GM21526 (cell line): Measurements from ENCODE around the gene XKR7.
"Not testable (repeated sequence)": the region's sequence is repeated elsewhere in the genome, so short reads cannot be mapped to it uniquely, and the experiment has no call there.

Experiments used
- ATAC-seq: cut with Tn5 transposase; IDR thresholded peaks from one replicate; pipeline ENCODE4 v1.9.1; 2021; ENCODE audit warnings: moderate library complexity; ENCODE audit not compliant: unreplicated experiment, low FRiP score

Gene XKR7

GRCh38 chr20:32009564-32009963 is 41.6 kb downstream of the XKR7 start:
- ATAC-seq, result no peak

- ATAC-seq, result no peak
Observed at GRCh38 chr20:32010101-32010500, 42.1 kb downstream of the XKR7 start, which contains the start of gene CCM2L. CCM2L (plus strand) TSS chr20:32010438; CDS start chr20:32010455, 17 bp downstream.

GRCh38 chr20:32010666-32011065 is 42.7 kb downstream of the XKR7 start:
- no peak for ATAC-seq

- no peak for ATAC-seq
Observed at GRCh38 chr20:32012159-32012688, 44.3 kb downstream of the XKR7 start.

- no peak for ATAC-seq
Observed at GRCh38 chr20:32013326-32013725, 45.4 kb downstream of the XKR7 start.

GRCh38 chr20:32017711-32018251 is 49.8 kb downstream of the XKR7 start:
- no peak for ATAC-seq

- ATAC-seq, result no peak
Observed at GRCh38 chr20:32018269-32019155, 50.6 kb downstream of the XKR7 start.

- ATAC-seq, result no peak
Observed at GRCh38 chr20:32019156-32019510, 51.2 kb downstream of the XKR7 start.

GRCh38 chr20:32019563-32020463 is 51.9 kb downstream of the XKR7 start:
- no peak for ATAC-seq

- ATAC-seq, result no peak
Observed at GRCh38 chr20:32021091-32021490, 53.1 kb downstream of the XKR7 start.

- no peak for ATAC-seq
Observed at GRCh38 chr20:32024683-32025295, 56.8 kb downstream of the XKR7 start.

- no peak for ATAC-seq
Observed at GRCh38 chr20:32027643-32028042, 59.7 kb downstream of the XKR7 start.

GRCh38 chr20:32028647-32029372 is 60.9 kb downstream of the XKR7 start:
- ATAC-seq, result no peak

GRCh38 chr20:32029561-32029960 is 61.6 kb downstream of the XKR7 start:
- no peak for ATAC-seq

- no peak for ATAC-seq
Observed at GRCh38 chr20:32031007-32031958, 63.3 kb downstream of the XKR7 start.

- no peak for ATAC-seq
Observed at GRCh38 chr20:32033316-32033715, 65.4 kb downstream of the XKR7 start.

GRCh38 chr20:32033721-32034120 is 65.8 kb downstream of the XKR7 start:
- ATAC-seq, result not testable (repeated sequence)

- ATAC-seq, result no peak
Observed at GRCh38 chr20:32034581-32035425, 66.9 kb downstream of the XKR7 start.
